SHP77 (cell line): Measurements from ENCODE around the gene ZNF385D.

Experiments used
- DNase-seq, 2 experiments: peaks; one replicate each; lab custom pipeline; 2025; lab: John Stamatoyannopoulos, UW

Gene ZNF385D

DNA sequence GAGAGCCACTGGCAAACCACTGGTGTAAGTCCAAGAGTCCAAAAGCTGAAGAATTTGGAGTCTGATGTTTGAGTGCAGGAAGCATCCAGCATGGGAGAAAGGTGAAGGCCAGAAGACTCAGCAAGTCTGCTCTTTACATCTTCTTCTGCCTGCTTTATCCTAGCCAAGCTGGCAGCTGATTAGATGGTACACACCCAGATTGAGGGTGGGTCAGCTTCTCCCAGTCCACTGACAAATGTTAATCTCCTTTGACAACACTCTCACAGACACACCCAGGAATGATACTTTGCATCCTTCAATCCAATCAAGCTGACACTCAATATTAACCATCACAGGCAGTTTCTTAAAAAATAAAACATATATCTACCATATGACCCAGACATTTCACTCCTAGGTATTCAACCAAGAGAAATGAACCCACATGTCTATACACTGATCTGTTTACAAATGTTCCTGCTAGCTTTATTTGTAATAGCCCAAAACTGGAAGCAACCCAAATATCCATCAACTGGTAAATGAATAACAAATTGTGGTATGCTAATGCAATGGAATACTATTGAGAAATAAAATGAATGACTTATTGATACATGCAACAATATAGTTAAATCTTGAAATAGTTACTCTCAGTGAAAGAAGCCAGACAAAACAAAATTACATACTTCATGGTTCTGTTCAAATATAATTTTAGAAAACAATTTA lies 373.8 kb downstream of the ZNF385D start:
- DNase-seq = no peak

DNA sequence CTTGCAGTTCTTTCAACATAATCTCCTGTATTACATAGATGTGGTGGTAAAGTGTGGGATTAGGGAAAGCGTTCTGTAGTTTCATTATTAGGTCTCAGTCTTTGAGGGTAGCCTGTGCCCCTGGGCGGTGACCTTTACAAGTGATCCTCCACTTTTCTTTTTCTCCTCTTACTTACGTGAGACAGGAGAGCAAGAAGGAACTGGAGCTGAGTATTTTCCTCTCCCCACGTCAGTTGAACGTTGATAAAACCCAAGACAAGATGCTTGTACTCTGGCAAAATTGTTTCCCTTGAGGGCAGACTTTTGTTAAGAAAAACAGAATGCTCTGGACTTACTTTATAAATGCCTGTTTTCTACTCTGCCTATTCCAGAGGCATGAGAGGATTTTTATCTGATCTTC lies 378.7 kb downstream of the ZNF385D start:
- no peak for DNase-seq
